Stimulated activated naive CD8-positive, alpha-beta T cell treated with anti-CD3 and anti-CD28 coated beads, Interleukin-15, Interleukin-2, amounts not matched to agents 100 U/mL and 50 U/mL, for 24 hours (primary cell): ENCODE results near the gene CMPK2.

Experiments used
- ATAC-seq: fragments of 150-1000 bp; cut with Tn5 transposase; one replicate; pipeline ENCODE4 v1.10.0; 2021
- DNase-seq: peaks from one replicate; pipeline ENCODE4 v3.0.0; 2021

CMPK2 gene

DNA sequence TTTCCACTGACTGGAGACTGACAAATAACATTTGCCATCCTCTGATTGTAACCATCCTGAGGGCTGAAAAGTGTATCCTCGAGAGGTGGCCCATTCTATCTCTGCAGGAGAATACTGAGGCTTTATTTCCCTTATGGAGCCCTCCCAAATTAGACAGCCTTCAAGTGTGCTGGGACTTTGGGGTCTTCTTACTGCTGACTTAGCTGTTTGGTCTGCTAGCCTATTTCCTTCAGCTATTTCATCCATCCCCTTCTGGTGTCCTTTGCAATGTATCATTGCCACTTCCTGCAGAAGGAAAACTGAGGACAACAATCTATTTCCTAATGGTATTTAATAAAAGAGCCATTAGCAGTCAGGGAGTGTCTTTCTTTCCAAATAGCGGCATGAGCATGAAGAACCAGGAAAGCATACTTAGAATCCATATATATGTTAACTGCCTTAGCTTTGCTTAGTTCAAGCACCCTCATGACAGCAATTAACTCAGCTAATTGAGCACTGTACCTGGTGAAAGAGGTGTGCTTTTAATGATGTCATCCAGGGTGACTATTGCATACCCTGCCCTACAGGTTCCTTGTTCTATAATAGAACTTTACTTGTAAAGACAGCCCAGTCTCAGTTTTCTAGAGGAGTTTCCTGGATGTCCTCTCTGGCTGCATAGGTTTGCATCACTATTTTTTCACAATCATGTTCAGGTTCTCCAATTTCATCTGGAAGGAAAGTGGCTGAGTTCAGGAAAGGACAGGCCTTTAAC lies 24.0 kb downstream of the CMPK2 start:
- DNase-seq = no peak
- ATAC-seq = no peak

DNA sequence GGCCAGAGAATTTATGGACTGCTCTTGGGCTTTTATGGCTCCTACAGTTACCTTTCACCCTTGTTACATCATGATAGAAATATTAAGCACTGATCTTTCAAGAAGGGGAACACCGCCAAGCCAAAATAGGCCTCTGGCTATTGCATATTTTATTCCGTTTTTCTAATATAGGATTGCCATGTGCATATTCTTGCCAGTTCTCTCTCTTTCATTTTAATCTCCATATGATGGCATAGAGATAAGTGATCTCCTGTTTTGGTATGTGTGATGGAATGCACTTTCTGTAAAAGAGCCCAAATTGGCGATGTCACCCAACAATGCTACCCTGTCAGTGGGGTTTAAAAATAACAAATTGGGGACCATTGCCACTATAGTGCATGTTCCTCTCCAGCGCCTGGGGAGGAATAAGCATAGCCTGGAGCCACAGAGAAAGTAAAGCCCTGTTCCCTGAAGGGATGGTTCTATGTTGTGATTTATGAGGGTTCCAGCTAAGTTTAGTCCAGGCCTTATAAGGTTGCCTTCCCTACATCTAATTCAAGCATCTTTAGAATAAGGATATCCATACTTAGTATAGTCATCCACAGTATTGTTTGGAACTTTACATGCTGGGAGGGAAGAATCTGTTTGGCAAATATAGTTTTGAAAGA lies 26.9 kb downstream of the CMPK2 start:
- ATAC-seq = no peak
- no peak for DNase-seq

DNA sequence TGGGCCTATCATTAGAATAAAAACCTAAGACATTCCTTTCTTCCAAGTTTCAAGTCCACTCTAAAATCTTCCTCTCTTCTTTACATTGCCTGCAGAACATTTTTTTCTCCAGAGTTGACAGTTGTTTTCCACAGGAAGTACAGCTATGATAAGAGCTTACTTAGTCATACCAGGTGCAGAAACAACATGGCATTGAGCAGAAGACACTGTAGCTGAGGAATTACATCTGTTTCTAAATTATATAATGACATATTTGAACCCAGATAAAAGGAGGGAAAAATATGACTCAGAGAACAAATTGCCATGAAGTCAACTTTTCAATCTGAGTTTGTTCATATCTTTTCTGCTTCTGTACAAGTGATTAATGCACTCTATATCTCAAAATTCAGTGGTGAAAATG lies 30.2 kb downstream of the CMPK2 start:
- DNase-seq (no peak), ATAC-seq (peak; percentile 73)

DNA sequence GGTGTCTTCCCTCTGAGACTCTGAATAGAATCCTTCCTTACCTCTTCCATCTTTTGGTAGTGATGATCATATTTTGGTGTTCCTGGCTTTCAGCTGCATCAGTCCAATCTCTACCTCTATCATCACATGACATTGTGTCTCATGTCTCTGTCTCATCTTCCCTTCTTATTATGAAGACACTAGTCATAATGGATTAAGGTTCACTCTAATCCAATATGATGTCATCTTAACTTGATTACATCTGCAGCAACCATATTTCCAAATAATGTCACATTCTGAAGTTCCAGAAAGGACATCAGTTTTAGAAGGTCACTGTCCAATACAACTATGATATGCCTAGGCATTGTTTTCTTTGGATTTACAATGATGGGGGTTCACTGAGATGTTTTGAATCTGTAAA lies 31.5 kb downstream of the CMPK2 start:
- DNase-seq (no peak), ATAC-seq (no peak)

DNA sequence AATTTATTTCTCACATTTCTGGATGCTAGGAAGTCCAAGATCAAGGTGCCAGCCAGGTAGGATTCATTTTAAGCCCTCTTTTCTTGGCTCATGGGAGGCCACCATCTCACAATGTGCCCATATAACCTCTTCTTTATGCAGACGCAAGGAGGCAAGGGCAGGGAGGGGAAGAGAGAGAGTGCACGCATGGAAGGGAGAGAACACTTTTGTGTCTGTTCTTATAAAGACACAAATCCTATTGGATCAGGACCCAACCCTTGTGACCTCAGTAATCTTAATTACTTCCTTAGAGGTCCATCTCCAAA lies 32.5 kb downstream of the CMPK2 start:
- ATAC-seq (no peak), DNase-seq (no peak)

DNA sequence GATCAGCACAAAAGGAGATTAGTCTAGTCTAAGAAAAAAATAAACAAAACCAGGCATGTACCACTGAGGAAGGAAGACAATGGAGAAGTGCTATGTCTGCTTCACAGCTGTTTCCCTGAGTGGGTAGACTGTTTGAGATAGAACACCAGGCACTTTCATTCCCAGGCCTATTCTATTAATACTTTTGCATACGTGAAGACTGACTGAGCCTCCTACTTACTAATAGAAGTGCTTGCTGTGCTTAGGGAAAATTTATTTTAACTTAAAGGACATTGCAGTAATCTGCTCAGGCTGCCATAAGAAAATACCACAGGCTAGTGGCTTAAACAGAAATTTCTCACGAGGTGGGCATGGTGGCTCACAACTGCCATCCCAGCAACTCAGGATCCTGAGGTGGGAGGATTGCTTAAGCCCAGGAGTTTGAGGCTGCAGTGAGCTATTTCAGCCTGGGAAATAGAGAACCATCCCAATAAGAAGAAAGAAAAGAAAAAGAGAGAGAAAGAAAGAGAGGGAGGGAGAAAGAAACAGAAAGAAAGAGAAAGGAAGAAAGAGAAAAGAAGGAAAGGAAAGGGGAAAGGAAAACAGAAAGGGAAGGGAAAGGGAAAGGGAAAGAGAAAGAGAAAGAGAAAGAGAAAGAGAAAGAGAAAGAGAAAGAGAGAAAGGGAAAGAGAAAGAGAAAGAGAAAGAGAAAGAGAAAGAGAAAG lies 33.0 kb downstream of the CMPK2 start:
- no peak for ATAC-seq

DNA sequence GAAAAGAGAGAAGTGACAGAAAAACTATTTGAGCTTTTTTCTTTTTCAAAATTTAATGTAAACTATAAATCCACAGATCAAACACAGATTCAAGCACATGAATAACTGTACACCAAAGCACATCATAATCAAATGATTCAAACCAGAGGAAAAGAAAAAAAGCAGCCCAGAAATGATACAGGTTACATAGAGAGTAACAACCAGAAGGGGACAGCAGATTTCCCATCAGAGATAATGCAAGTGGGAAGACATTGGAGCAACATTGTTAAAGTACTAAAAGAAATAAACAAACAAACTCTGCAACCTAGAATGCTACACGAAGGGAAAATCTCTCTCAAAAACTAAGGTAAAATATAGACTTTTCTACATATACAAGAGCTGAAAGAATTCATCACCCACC lies 34.5 kb downstream of the CMPK2 start:
- ATAC-seq (no peak), DNase-seq (no peak)

More for the DNA sequence above, 33.0 kb downstream of the CMPK2 start:
- no peak for DNase-seq

DNA sequence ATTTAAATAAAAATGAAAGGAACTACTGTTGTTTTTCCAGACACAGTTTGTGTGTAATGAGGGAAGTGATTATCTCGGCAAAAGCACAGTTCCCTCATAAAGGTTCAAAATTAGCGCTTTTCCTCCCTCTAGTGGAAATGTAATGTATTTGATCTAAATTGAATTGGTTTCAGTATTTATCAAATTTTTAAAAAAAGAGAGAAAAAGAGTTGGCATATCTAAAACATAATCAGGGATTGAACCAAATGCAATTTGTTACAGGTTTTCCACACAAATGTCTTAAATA lies 37.5 kb downstream of the CMPK2 start:
- DNase-seq (no peak), ATAC-seq (no peak)

DNA sequence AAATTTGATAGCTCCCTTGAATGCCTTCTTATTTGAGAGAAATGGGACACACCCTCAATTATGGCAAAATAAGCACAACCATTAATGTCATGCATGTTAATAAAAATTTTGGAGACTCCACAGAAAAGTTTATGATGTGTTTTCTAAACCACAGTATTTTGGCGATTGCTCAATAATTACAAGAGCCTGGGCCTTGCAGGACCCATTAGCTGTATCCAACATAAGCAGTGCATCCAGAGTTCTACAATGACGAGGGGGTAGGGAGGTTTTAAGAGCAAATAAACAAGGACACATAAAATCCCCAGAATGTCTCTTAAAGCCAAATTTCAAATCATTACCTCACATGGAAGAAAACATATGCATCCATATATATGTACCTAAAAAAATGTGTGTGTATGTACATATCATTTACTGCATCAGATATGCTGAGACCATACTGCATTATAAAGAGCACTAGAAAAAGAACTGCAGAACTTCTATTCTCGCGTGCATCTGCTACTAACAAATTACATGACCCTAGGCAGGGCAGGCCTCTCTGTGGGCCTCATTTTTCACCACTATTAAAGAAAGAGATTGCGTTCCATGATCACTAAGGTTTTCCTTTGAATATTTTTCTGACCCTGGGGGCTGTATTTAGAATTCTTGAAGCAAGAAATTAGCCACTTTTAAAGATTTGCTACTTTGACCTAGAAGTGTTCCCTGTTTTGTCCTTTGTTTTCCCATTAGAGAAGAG lies 38.0 kb downstream of the CMPK2 start:
- DNase-seq = no peak
- no peak for ATAC-seq

DNA sequence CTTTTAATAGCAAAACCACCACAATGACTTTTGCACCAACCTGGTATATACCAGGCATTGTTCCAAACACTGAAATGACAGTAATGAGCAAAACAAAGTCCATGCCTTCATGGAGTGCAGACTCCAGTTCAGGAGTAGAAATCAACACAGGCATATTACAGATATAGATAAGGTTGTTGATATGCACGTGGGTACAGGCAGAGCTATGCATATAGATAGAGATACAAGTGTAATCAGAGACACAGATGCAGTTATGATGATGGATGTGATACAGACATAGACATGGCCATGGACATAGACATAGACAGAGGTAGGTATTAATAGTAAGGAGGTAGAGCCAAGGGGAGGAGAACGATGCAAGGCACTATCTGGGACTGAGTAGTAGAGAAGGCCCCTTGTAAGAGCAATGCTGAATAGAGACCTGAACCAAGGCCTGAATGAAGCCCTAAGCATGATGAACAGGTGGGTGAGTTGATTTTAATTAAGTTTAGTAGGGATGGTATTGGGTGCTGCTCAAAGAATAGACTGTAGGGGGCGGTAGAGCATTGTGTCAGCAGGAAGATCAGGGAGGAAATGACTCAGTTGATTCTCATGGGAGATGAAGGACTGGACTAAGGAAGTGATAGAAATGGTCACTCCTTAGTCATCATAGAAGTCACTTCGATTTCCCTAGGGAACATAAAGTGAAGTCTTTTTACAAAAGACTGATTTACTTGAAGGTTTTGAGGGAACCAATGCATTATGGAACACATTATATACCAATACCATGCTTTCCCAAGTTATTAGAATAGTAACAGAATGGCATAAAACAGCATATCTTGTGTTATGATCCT lies 39.4 kb downstream of the CMPK2 start:
- ATAC-seq (peak; percentile 88), DNase-seq (peak; percentile 68)

DNA sequence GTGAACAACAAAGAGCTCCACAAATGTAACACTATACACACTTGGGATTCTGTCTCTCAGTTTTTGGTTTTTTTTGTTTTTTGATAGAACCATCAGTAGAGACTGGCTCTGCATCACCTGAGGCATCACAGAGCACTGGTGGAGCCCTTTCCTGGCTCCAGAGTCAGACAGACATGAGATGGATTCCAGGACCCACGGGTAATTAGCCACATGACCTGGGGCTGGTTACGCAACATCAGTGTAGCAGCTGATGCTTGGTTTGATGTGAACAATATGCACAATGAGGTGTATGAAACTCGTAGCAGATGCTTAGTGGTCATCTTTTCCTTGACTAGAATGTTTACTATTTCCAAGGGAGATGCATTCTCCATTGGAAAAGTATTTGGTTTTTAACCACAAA lies 40.7 kb downstream of the CMPK2 start:
- DNase-seq (no peak), ATAC-seq (no peak)

DNA sequence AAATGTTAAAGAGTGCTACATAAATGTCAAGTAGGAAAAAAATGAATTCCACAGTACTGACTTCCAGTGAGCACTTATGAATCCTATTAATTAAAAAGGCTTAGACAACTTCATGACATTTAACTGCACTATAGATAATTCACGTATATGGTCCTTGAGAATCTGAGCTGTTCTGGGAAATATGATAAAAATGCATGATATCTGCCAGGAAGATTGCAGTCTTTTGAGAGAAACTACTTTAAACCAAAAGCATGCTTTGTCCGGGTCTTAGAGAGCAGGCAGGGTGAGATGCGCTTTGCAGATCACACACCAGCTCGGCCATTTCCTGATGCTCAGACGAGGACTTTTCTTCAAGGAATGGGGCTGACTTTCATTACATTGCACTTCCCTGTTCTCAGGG lies 42.6 kb downstream of the CMPK2 start:
- ATAC-seq (no peak), DNase-seq (no peak)

DNA sequence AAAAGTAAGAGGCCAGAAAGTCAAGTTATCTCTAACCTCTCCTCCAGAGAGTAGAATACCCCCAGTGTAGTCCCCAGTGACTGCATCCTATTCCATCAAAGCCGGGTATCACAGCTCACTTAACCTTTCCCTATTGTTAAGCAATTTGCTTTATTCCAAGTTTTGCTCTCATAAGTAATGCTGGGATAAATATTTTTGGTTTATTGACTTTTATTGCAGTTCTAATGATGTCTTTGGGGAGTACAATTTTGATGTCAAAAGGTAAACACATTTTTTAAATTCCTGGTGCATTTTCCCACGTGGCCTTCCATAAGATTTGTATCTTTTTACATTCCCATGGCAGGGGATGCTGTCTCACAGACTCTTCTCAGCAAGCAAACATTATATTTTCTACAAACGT lies 43.3 kb downstream of the CMPK2 start:
- no peak for ATAC-seq

DNA sequence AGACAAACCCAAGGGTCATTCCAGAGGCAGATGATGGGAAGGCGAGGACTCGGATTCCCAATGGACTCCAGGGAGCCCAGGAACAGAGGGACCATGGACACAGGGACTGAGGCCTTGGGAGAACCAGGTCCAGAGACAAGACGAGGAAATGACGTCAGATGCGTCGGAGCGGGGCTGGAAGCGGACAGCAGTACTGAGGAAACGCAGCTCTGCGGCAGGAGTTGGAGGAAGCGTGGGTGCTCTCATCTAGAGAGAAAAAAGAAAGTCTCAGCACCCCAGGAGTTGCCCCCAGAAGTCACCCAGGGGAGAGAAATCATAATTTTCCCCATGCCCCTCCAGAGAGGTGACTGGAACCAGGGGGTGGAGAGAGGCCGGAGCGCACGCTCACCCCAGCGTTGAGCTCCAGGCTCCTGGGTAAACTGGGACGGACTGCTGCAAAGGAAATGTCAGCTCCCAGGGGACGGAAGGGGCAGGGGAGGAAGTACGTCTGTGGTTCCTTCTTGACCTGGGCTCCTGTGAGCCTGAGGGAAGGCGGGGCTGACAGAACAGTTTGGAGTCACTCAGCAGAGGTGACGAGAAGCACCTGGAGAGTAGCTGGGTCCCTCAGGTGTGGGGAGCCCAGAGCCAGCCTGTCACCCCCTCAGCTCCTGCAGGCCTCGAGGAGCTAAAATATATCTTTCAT lies 44.7 kb downstream of the CMPK2 start:
- DNase-seq = no peak
- no peak for ATAC-seq

More for the DNA sequence above, 43.3 kb downstream of the CMPK2 start:
- DNase-seq = no peak

DNA sequence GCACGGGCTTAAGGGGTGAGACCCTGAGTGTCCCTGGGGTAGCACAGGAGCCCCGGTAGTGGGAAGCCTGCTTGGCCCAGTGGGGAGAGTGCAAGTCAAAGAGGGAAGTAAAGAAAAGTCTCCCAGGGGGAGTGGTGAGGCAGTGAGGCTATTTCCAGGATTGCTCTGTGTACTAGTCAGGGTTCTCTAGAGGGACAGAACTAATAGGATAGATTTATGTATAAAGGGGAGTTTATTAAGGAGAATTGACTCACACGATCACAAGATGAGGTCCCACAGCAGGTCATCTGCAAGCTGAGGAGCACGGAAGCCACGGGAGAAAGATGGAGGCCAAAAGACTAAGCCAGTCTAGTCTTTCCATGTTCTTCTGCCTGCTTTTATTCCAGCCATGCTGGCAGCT lies 45.5 kb downstream of the CMPK2 start:
- ATAC-seq = no peak
- DNase-seq = no peak

DNA sequence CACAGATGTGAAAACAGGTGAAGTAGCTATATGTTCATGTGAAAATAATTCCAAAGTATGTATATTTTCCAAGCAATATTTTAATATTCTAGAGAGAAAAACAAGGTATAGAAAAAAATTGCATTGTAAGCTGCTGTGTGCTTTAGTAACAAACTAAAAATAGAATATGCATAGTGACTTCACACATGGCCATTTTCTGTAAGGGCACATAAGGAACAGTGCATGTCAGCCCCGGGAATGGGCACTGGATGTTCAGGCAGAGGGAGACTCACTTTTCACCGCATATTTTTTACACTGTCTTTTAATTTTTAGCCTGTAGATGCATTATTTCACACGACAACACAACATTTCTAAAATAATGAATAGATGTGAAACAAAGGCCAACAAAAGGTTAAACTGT lies 46.0 kb downstream of the CMPK2 start:
- DNase-seq = no peak
- no peak for ATAC-seq

DNA sequence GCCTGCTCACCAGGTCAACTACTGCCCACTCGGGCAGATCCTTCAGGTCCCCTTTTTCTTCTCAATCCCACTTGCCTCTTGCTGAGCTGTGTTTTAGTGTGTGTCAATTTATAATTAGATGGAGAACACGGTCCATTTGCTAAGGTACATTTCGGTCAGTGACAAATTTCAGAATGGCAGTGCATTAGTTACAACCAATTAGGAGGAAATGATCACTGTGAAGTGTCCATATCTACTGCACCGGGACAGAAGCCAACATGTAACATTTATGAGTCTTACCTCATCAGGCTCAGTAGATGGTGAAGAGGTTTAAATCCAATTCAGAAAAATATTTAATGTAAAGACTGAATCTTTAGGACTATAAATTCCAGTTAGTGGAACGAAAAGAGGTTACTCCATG lies 47.7 kb downstream of the CMPK2 start:
- no peak for DNase-seq
- ATAC-seq = no peak

DNA sequence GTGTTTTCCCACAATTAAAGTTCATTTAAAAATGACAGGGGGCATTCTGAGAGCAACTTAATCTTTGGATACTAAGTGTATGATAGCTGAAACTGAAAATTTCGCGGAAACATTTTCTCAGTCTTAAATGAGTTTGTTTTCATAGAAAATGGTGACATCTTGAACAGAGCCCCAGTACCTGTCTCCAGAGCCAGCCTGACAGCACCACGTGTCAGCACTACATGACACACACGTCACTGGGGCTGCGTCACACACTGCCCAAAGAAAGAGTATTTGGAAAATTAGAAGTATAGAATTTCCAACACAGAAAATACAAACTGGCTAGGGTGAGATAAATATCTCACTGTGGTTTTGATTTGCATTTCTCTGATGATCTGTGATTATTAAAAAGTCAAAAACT lies 50.8 kb downstream of the CMPK2 start:
- ATAC-seq = no peak
- DNase-seq = no peak

DNA sequence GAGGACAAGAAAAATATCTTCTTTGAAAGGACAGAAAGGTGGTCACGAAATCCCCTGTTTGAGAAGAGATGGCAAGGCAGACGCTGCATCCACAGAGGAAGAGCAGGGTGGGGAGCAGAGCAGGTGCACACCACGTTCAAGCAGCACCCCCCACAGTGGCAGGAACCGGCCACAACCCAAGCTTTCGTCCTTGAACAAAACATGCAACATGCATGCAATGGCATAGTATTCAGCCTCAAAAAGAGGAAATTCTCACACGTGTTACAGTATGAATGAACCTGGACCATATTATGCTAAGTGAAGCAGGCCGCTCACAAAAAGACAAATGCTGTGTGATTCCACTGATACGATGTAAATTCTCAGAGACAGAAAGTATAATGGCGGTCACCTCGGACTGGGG lies 51.4 kb downstream of the CMPK2 start:
- DNase-seq = no peak
- ATAC-seq = no peak

DNA sequence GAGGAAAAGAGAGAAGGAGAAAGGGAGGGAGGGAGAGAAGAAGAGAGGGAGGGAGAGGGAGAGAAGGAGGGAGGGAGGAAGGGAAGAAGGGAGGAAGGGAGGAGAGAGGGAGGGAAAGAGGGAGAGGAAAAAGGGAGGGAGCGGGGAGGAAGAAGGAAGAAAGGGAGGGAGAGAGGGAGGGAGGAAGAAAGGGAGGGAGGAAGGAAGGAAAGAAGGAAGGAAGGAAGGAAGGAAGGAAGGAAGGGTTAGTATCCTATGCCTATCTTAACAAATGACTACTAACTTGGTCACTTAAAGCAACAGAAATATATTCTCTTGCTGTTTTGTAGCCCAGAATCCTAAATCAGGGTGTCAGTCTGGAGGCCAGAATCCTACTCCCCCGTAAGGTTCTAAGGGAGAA lies 52.1 kb downstream of the CMPK2 start:
- DNase-seq = no peak
- ATAC-seq = no peak

DNA sequence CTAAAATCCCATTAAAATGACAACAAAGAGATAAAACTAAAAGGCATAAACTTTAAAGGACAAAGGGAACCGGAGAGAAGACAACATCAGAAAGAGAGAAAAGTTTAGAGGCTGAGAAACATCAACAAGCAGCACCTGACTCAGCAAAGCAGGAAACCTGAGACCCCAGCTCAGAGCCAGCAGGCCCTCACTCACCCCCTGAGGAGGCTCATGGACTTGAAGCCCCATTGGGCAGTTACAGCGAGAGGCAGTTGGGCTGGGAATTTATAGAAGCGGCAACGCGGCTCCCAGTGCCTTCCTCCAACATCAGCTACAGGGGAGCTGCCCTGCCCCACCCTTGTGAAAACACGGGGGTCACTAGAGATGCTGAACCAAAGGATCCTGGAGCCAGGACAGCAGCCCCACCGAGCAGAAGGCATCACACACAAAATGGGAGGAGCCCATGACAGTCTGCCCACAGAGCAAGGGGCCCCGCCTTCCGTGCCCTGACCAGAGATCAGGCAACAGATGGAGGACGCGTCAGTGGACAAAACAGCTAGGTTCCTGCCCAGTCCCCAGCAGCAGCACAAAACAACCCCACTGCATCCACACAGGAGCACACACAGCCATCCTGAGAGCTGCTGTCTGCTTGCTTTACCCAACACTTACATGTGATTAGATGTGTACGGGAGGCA lies 52.7 kb downstream of the CMPK2 start:
- ATAC-seq = no peak
- no peak for DNase-seq
